Activated CD4-positive, alpha-beta T cell treated with anti-CD3 and anti-CD28 coated beads for 24 hours (primary cell): ENCODE data around the gene C6.

ENCODE experiments used
- DNase-seq, 2 donors: peaks; one replicate each; pipeline ENCODE4 v3.0.0-alpha.2; 2020; ENCODE audit warnings: low read depth in 2 of 2

Gene C6

GRCh38 chr5:41122459-41122858 is 90.9 kb downstream of the C6 start:
- no peak for DNase-seq

GRCh38 chr5:41120600-41120999 is 92.7 kb downstream of the C6 start:
- no peak for DNase-seq

- DNase-seq = no peak
These were observed 95.2 kb downstream of the C6 start for GRCh38 chr5:41118177-41118576.

GRCh38 chr5:41115281-41115680 is 98.1 kb downstream of the C6 start:
- no peak for DNase-seq

GRCh38 chr5:41112486-41113455 is 100.6 kb downstream of the C6 start:
- DNase-seq = no peak

GRCh38 chr5:41109186-41109585 is 104.1 kb downstream of the C6 start:
- DNase-seq = no peak

GRCh38 chr5:41102341-41102740 is 111.0 kb downstream of the C6 start:
- no peak for DNase-seq

- DNase-seq = no peak
These were observed 115.7 kb downstream of the C6 start for GRCh38 chr5:41097642-41098041.

- no peak for DNase-seq
These were observed 117.8 kb downstream of the C6 start for GRCh38 chr5:41095324-41096101.

GRCh38 chr5:41094871-41095270 is 118.5 kb downstream of the C6 start:
- no peak for DNase-seq

- no peak for DNase-seq
These were observed 119.5 kb downstream of the C6 start for GRCh38 chr5:41093803-41094202.
